Inflammatory macrophage (primary cell): ENCODE measurements around the gene TUBB4A.
"Not testable (repeated sequence)": the region's sequence is repeated elsewhere in the genome, so short reads cannot be mapped to it uniquely, and the experiment has no call there.

ENCODE experiments used
- DNase-seq, 2 donors: peaks; one replicate each; pipeline ENCODE4 v3.0.0-alpha.2; 2020 to 2022

Gene TUBB4A

GRCh38 chr19:6522712-6523111, 20.6 kb upstream of the TUBB4A start:
- no peak for DNase-seq

- peak; percentile 71 to 76 for DNase-seq
These were observed 19.9 kb upstream of the TUBB4A start for GRCh38 chr19:6521718-6522646.

- DNase-seq: no peak
These were observed 17.2 kb upstream of the TUBB4A start for GRCh38 chr19:6519289-6519688.

- DNase-seq: no peak
These were observed 16.2 kb upstream of the TUBB4A start for GRCh38 chr19:6518145-6518911.

- DNase-seq: peak; percentile 88 to 89
These were observed 14.7 kb upstream of the TUBB4A start for GRCh38 chr19:6516659-6517291.

GRCh38 chr19:6516018-6516658, 14.0 kb upstream of the TUBB4A start:
- DNase-seq: peak; percentile 94 to 97

- DNase-seq: no peak
These were observed 12.9 kb upstream of the TUBB4A start for GRCh38 chr19:6514926-6515544.

GRCh38 chr19:6514089-6514488, 12.0 kb upstream of the TUBB4A start:
- DNase-seq: no peak

- DNase-seq: no peak
These were observed 8.5 kb upstream of the TUBB4A start for GRCh38 chr19:6510618-6511017.

- peak; percentile 51 to 69 for DNase-seq
These were observed 7.2 kb upstream of the TUBB4A start for GRCh38 chr19:6509118-6509971.

- DNase-seq: not testable (repeated sequence)
These were observed 6.1 kb upstream of the TUBB4A start for GRCh38 chr19:6508028-6508771.

- DNase-seq: no peak
These were observed 1.5 kb upstream of the TUBB4A start for GRCh38 chr19:6503407-6504201.

GRCh38 chr19:6500837-6501739, 1.0 kb downstream of the TUBB4A start:
- no peak for DNase-seq

- DNase-seq: no peak
These were observed 2.9 kb downstream of the TUBB4A start for GRCh38 chr19:6499052-6499790.

GRCh38 chr19:6498294-6499036, 3.6 kb downstream of the TUBB4A start:
- DNase-seq: peak; percentile 92 to 94

GRCh38 chr19:6495947-6496346, 6.2 kb downstream of the TUBB4A start:
- no peak for DNase-seq
